AG09319 (cell line): Measurements from ENCODE around the gene RELCH.
A peak's percentile ranks its signal among the peaks of the same experiment; 100 is the strongest.

ENCODE experiments used
- DNase-seq: peaks from one replicate; pipeline ENCODE4 v3.0.0-alpha.2; 2010; ENCODE audit warnings: low read depth; ENCODE audit errors: extremely low read depth
- CTCF ChIP-seq: IDR thresholded peaks from 2 replicates; pipeline ENCODE4 v1.5.1; 2011; ENCODE audit warnings: low read depth, mild to moderate bottlenecking, inconsistent platforms, low read length, moderate library complexity

The RELCH gene

GRCh38 chr18:62280786-62281185 lies 93.7 kb downstream of the RELCH start:
- no peak for DNase-seq

GRCh38 chr18:62281684-62282083 lies 94.6 kb downstream of the RELCH start:
- TF ChIP-seq CTCF = no peak
- peak; percentile 18 for DNase-seq

More at GRCh38 chr18:62280786-62281185, 93.7 kb downstream of the RELCH start:
- no peak for TF ChIP-seq CTCF

- no peak for TF ChIP-seq CTCF
- DNase-seq = peak; percentile 12
Observed at GRCh38 chr18:62282188-62282629, 95.2 kb downstream of the RELCH start.

- no peak for DNase-seq
- no peak for TF ChIP-seq CTCF
Observed at GRCh38 chr18:62284637-62285036, 97.6 kb downstream of the RELCH start.

GRCh38 chr18:62285281-62285680 lies 98.2 kb downstream of the RELCH start:
- DNase-seq = no peak

GRCh38 chr18:62287781-62288664 lies 101.0 kb downstream of the RELCH start:
- no peak for DNase-seq
- no peak for TF ChIP-seq CTCF

More at GRCh38 chr18:62285281-62285680, 98.2 kb downstream of the RELCH start:
- no peak for TF ChIP-seq CTCF

- DNase-seq = no peak
- no peak for TF ChIP-seq CTCF
Observed at GRCh38 chr18:62288665-62289008, 101.6 kb downstream of the RELCH start.
